ENCODE results near the gene ZBTB17.
"Not testable (repeated sequence)": the region's sequence is repeated elsewhere in the genome, so short reads cannot be mapped to it uniquely, and the experiment has no call there.

The ZBTB17 gene

DNA sequence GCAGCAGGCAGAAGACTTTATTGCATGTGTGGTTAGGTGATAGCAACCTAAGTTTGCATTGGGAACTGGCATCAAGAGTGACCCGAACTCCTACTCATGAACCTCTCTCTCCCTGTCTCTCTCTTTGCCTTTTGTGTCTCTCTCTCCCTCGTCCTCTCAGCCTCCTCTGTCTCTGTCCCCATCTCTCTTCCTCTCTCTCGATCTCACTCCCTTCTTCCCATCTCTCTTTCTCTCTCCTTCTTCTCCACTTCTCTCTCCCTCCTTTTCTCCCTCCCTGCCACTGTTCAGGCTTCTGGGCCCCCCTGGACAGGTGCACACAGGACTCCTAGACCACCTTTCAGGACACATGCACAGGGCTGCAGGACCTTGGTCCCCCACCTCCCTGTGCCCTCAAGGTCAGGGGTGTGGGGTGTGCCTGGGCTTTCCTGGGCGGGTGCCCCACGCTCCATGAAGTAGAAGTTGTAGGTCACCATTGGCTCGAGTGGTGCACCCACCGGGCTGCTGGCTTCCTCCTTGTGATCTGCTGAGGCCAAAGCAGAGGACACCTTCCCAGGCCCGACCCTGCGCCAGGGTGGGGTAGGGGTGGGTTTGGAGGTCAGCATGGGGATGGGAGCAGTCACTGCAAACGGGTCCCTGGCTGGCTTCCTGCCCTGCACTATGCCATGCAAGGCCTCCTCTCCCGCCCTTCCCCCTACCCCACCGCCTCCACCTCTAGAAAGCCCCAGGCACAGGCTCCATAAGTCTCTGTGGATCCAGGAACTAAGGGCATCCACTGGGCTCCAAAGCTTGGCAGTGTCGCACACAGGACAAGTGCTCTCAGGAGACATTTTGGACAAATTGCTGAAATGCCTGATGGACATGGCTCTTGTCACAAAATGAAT, 13.2 kb upstream of the ZBTB17 start:
- no peak for DNase-seq (ENCODE audit: low read depth in 2 of 2)

DNA sequence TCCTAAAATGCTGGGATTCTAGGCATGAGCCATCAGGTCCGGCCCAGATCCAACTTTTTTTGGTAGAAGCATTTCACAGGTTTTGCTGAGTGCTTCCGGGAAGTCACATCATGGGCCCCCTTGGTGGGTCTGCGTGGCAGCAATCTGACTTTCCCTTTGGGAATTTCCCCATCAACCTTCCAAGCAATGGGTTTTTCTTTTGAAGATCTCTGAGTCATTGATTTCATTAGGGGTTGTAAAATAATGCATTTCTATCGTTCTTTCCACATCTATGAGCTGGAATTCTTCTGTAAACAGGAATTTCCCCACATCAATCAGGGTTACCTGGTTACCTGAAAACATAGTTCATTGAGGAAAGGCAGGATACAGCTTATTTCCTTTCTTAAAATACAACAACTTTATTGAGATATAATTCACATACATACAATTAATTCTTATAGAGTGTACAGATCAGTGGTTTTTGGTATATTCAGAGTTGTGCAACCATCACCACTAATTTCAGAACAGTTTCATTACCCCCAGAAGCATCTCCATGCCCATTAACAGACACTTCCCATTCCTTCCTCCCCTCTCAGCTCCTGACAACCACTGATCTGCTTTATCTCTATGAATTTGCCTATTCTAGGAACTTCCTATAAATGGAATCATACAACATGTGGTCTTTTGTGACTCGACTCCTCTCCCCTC, 9.9 kb upstream of the ZBTB17 start:
- no peak for DNase-seq (ENCODE audit: low read depth in 2 of 2)

DNA sequence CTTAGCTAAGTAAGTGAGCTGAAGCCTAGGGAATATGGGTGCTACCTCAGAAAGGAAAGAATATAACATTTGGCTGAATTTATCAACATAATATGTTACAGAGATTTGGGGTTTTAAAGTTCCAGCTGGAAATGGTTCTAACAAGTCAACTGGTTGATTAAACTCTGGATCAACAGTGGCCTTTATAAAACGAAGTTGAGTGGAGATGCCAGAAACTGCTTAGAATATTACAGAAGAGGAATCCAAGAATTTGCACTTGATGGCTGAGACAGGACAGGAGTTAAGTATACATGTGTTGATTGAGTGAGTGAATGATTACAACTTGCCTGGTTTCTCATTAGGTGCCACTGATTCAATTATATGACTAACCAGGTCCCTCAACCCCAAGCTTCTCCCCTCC, 7.4 kb upstream of the ZBTB17 start:
- DNase-seq (ENCODE audit: low read depth in 2 of 2): no peak

DNA sequence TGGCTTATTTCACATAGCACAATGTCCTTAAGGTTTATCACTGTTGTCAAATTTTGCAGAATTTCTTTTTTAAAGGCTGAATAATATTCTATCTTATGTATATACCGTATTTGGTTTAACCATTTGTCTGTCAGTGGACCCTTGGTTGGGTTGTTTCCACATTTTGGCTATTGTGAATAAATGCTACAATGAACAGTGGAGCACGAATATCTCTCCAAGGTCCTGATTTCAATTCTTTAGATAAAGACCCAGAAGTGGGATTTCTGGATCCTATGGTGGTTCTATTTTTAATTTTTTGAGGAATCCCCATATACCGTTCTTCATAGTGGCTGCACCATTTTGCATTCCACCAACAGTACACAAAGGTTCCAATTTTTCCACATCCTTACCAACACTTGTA, 5.8 kb upstream of the ZBTB17 start:
- DNase-seq (ENCODE audit: low read depth in 2 of 2): no peak

DNA sequence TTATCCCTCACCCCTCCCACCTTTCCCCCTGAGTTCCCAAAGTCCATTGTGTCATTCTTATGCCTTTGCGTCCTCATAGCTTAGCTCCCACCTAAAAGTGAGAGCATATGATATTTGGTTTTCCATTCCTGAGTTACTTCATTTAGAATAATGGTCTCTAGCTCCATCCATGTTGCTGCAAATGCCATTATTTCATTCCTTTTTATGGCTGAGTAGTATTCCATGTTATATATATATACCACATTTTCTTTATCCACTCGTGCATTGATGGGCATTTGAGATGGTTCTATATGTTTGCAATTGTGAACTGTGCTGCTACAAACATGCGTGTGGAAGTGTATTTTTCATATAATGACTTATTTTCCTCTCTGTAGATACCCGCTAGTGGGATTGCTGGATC, 2.0 kb upstream of the ZBTB17 start:
- not testable (repeated sequence) for DNase-seq (ENCODE audit: low read depth in 2 of 2)

DNA sequence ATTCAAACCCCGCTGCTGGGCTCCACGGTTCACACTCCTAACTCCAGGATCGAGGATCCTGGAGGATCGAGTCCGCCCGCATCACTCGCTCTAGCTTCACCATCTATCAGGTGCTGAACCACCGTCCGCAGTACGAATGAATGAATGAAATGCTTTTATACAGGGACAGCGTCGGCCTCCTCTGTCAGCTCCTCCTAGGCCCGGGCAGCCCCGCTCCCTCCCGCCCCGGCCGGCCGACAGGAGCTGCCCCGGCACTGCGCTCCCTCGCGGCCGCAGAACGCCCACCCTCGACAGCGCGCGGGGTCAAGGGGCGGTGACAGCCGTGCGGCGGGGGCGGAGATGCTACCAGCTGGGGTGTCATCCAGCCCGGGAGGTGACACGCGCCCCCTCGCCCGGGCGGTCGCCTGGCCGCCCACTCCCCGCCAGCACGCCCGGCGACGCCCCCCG, 520 bp downstream of the ZBTB17 start:
- DNase-seq (ENCODE audit: low read depth in 2 of 2): peak; percentile 73 to 84

DNA sequence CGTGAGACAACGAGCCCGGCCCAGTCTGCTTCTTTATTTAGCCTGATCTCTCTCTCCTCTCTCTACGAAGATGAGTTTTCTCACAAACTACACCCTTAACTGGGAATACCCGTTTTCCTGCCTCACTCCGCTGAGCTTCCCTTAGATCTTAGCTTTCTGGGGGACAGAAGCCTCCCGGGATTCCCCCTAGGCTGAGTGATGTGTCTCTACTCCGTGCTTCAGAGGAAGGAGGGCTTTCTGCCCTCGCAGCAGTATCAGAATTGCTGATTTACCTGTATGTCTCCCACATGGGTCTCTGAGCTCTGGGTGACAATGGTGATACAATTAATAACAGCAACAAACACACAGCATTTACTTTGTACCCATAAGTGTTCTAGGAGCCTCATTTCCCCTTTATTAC, 1.0 kb downstream of the ZBTB17 start:
- DNase-seq (ENCODE audit: low read depth in 2 of 2): no peak

DNA sequence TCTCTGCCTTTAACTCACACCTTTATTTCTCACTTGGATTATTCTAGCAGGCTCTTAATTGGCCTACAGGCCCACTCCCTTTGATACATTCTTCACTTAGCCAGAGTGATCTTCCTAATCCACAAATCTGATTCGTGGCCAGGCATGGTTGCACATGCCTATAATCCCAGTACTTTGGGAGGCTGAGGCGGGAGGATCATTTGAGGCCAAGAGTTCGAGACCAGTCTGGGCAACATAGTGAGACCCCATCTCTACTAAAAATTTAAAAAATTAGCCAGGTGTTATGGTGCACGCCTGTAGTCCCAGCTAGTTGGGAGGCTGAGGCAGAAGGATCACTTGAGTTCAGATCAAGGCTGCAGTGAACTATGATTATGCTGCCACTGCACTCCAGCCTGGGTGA, 2.1 kb downstream of the ZBTB17 start:
- no peak for DNase-seq (ENCODE audit: low read depth in 2 of 2)

DNA sequence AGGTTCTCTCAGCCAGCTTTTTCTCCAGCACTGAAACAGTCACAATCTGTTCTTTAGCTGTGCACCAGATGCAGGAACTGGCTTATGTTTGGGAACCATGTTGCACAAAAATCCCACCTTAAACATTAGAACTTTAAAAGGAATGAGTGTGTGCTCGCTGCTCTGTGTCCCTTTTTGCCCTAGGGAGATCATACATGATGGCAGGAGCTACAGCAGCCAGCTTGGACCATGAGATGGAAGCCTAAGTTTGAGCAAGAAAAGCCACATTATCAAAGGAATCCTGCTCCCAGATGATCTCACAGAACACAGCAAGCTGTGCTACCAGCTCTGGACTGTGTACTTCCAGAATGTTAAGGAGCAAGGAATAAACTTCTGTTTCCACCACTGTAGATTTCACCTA, 3.5 kb downstream of the ZBTB17 start:
- no peak for DNase-seq (ENCODE audit: low read depth in 2 of 2)

DNA sequence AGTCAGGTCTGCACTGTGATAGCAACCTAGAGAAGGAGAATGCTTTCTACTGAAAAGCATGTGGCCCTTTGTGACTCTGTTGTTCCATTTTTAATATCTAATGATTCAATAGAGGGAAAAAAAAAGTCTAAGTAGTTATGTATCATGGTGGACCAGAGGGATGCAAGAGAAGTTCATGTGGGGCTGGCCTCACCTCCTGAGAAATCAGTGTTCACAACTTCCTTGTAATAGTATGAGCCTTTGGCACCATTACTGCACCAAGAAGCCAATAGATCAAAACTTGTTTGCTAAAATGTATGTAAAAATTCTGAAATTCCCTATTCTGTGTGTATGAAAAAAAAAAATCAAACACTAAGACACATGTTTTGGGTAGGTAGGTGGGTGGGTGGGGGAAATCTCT, 5.0 kb downstream of the ZBTB17 start:
- no peak for DNase-seq (ENCODE audit: low read depth in 2 of 2)

DNA sequence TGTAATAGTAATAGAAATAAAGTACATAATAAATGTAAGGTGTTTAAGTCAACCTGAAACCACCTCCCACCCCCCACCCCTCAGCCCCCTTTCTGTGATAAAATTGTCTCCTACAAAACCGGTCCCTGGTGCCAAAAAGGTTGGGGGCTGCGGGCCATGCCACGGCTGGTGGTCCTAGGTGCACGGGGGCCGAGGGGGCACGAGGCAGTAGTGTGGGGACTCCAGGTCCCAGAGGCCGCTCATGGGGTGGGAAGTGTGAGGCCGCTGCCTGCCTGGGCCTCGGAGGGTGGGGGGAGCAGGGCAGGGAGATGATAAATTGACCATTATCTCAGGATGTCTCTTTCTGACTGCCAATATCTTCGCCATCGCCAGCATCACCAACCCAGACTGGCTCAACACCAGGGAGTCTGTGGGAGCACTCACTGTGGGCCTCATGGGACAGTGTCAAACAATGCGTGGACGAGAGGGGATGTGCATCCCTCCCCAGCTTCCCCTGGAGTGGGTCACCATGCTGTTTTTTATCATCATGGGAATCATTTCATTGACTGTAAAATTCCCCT, 6.5 kb downstream of the ZBTB17 start:
- no peak for DNase-seq (ENCODE audit: low read depth in 2 of 2)

DNA sequence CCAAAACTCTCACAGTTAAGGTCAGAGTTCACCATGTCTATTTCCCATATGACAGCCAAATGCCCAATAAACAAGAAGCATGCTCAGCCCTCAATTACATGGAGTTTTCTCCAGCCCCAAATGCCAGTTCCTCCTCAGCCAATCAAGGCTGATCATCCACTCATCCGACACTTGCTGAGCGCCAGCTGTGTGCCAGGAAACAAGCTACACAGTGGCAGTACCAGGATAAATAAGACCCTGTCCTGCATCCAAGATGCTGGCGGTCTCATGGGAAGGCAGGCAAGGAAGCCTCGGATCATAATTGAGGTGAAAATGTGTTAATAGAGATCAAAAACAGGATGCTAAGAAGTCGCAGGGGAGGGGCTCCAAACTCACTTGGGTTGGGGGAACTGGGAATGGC, 7.7 kb downstream of the ZBTB17 start:
- no peak for DNase-seq (ENCODE audit: low read depth in 2 of 2)

DNA sequence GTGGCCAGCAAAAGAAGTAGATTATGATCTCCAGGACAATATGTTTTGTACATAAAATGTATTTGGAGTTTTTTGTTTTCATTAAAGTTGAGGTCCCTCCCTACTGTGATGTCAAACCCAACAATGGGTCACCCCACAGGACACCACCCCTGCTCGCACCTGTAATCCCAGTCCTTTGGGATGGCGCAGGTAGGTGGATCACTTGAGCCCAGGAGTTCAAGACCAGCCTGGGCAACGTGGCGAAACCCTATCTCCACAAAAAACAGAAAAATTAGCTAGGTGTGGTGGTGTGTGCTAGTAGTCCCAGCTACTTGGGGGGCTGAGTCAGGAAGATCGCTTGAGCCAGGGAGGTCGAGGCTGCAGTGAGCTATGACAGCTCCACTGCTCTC, 9.0 kb downstream of the ZBTB17 start:
- DNase-seq (ENCODE audit: low read depth in 2 of 2): no peak

DNA sequence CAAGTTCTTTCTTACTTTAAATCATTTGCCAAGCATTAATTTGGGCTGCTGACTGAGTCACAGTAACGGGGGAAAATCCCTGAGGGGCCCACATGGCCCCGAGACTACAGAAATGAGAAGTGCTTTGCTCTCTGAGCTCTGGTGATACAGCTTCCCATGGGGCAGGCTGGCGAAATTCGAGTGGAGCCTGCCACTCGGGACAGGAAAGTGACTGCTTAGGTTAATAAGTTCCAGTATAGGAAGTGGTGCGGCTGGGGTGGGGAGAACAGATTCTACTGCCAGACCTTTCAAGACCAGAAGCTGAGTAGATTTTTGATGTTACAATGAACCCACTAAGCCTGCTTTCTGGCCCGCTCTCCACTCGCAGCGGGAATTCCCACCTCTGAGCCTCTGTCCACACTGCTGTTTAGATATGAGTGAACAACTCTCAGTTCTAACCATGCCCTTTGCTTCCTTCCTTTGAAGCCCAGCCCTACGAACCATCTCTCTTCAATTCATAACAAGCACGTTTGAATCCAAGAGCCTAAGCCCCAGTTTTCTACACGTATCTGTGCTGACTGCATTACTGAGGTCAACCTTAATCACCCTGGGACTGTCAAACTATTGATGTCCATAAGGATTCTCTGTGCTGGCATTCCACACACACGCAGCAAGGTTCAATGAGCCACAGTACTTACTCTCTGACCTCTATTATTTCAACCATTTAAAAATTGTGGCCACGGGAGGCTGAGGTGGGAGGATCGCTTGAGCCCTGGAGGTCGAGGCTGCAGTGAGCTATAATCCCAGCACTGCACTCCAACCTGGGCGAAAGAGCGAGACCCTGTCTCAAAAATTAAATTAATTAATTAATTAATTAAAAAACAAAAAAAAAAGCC, 9.6 kb downstream of the ZBTB17 start:
- DNase-seq (ENCODE audit: low read depth in 2 of 2): peak; percentile 48 to 69

DNA sequence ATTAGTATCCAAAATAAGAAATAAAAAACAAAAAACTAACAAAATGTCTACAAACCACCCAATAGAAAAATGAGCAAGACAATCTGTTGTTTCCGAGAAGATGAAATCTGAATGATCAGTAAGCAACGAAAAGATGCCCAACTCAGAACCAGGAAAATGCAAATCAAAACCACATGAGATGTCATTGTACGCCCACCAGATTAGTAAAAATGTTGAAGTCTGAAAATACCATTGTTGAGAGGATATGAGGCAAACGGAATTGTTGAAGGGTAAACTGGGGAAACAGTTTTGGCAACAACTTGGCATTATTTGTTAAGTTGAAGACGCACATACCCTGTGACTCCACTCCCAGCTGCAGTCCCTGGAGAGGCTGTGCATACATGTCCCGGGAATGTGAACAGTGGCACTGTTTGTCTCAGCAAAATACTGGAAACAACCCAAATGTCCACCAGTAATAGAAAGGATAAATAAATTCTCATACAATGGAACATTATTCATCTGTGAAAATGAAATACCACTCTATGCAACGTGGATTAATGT, 10.6 kb downstream of the ZBTB17 start:
- no peak for DNase-seq (ENCODE audit: low read depth in 2 of 2)

DNA sequence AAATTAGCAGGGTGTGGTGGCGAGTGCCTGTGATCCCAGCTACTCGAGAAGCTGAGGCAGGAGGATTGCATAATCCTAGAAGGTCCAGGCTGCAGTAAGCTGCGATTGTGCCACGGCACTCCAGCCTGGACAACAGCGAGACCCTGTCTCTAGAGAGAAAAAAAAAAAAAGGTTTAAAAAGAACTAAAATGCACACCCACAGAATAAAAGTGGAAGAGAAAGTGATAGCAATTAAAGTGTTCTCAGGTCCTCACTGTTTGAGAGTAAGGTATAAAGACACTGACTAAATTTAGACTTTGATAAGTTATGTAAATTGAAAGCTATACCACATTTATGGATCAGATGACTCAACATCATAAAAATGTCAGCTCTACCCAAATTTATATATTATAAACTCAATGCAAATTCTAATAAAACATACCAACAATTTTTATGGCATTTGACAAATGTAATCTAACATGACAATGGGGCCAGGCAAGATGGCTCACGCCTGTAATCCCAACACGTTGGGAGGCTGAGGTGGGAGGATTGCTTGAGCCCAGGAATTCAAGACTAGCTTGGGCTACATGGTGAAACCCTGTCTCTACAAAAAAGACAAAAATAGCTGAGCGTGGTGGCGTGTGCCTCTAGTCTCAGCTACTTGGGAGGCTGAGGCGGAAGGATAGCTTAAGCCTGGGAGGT, 11.8 kb downstream of the ZBTB17 start:
- DNase-seq (ENCODE audit: low read depth in 2 of 2): no peak

DNA sequence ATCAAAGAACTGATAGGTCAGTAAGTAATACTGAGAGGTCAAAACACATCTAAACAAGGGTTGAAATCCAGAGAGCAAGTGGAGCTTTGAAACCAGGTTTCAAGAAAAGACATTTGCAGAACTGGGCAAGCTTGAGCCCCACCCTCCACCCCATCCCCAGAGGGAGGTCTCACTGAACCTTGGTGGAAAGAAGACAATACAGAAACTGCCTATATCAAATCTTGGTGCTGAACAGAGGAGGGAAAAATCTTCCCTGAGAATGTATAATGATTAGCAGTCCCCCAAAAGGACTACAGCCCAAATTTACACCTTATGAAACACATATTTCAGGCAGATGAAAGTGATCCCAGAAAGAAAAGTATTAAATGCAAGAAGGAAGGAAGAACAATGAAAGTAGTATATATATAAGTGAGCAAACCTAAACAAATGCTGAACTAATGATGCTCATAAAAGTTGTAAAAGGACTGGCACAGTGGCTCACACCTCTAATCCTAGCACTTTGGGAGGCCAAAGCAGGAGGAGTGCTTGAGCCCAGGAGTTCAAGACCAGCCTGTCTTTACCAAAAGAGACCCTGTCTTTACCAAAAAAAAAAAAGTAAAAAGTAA, 12.4 kb downstream of the ZBTB17 start:
- DNase-seq (ENCODE audit: low read depth in 2 of 2): no peak

DNA sequence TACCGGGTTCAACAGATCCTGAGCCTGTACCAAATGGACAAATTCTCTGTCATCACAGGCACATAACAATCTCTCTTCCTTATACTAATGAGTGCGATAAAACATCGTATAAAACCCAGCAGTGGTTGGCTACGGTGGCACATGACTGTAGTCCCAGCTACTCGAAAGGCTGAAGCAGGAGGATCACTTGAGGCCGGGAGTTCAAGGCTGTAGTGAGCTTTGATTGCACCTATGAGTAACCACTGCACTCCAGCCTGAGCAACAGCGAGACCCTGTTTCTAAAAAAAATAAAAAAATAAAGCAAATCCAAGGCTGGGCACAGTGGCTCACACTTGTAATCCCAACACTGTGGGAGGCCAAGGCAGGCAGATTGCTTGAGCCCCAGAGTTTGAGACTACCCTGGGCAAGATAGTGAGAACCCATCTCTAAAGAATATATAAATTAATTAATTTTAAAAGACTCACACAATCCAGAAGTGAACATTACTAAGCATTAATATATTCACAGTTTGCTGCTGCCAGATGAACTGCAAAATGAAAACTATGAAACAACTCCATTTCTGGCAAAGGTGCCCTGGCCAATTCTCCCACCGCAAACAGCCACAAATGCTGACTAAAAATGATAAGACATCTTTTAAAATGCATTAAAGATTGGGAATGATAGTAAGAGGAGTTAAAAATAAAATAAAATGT, 13.1 kb downstream of the ZBTB17 start:
- no peak for DNase-seq (ENCODE audit: low read depth in 2 of 2)

DNA sequence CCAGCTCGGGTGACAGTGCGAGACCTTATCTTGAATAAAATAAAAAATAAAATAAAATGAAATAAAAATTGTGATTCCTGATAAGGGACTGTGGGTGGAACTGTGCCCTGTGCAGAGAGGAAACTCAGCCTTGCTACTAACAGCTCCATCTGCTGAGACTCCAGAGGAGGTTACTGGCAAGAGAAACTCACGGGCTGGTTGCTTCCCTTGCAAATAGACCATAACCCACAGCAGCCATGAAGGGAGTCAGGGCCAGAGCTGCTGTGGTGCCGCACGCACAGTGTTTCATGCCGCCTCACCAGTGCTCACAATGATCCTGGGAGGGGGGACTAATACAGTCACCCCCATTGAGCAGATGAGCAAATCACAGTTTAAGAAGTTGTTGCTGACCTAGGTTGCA, 13.7 kb downstream of the ZBTB17 start:
- no peak for DNase-seq (ENCODE audit: low read depth in 2 of 2)

DNA sequence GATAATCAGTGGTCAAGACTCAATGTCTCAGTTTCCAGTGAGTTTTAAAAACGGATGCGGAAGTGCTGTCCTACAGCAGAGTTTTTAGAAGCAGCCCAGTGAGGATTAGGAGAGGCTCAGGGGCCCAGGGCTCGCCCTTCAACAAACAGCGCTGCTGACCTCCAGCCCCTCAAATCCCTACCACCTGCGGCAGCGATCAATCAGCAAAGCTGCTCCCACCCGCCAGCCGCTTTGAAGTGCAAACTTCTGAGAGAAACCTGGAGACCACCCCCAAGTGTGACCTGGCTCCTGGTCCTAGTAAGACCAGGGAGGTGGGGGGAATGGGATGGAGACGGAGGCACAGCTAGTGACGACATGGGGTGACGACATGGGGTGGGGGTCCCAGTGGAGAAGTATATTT, 14.4 kb downstream of the ZBTB17 start:
- no peak for DNase-seq (ENCODE audit: low read depth in 2 of 2)
